Umbilical cord (tissue), 2 donors: ENCODE measurements around the gene ZNF700. TPM values are rescaled to one million over a fixed set of nuclear protein-coding genes. Genes with fewer than 3 reads are reported as not detected.
"Not testable (repeated sequence)": the region's sequence is repeated elsewhere in the genome, so short reads cannot be mapped to it uniquely, and the experiment has no call there.

ENCODE experiments used
- DNase-seq: peaks from one replicate; pipeline ENCODE4 v3.0.0-alpha.2; 2015; ENCODE audit warnings: low spot score
- total RNA-seq: library from RNA; depleted of rRNA; stranded (reverse); fragments of >200 nt; gene quantifications from one replicate; pipeline ENCODE4 v1.2.3, GENCODE V29; 2014; ENCODE audit warnings: low replicate concordance; ENCODE audit not compliant: insufficient read depth

ZNF700 gene
- total RNA-seq, 1 donor from 2014 or later = 16.1 TPM

GRCh38 chr19:11987405-11988281 lies 62.7 kb downstream of the ZNF700 start:
- DNase-seq = peak; percentile 96

GRCh38 chr19:11989112-11989456 lies 64.2 kb downstream of the ZNF700 start:
- no peak for DNase-seq

- DNase-seq = not testable (repeated sequence)
Measured at GRCh38 chr19:11991921-11992320, 67.0 kb downstream of the ZNF700 start.

- no peak for DNase-seq
Measured at GRCh38 chr19:11995174-11995573, 70.3 kb downstream of the ZNF700 start.

Other genes starting within 250 kb of the ZNF700 start
- 22.1 TPM for gene ZNF823, start 186.2 kb upstream of the ZNF700 start, total RNA-seq
- 16.9 TPM for gene ZNF441, start 158.1 kb upstream of the ZNF700 start, total RNA-seq
- 3.1 TPM for gene ZNF491, start 126.6 kb upstream of the ZNF700 start, total RNA-seq
- gene ZNF440, start 110.8 kb upstream of the ZNF700 start, total RNA-seq = 32.7 TPM
- 9.1 TPM for gene ZNF439, start 76.4 kb upstream of the ZNF700 start, total RNA-seq
- gene ZNF69, start 37.3 kb upstream of the ZNF700 start, total RNA-seq = 27.9 TPM
- gene ZNF763, start 39.9 kb downstream of the ZNF700 start, total RNA-seq = 11.6 TPM
- gene ZNF433, start 110.6 kb downstream of the ZNF700 start, total RNA-seq = 8.4 TPM
- gene ZNF878, start 127.9 kb downstream of the ZNF700 start, total RNA-seq = 1.9 TPM
- gene ZNF844, start 139.6 kb downstream of the ZNF700 start, total RNA-seq = 14.4 TPM
- gene ZNF20, start 215.2 kb downstream of the ZNF700 start, total RNA-seq = 40.2 TPM
- gene ZNF625, start 231.6 kb downstream of the ZNF700 start, total RNA-seq = 16.1 TPM
- 16.1 TPM for gene ZNF136, start 238.0 kb downstream of the ZNF700 start, total RNA-seq